ENCODE results near the gene PDF.

DNA sequence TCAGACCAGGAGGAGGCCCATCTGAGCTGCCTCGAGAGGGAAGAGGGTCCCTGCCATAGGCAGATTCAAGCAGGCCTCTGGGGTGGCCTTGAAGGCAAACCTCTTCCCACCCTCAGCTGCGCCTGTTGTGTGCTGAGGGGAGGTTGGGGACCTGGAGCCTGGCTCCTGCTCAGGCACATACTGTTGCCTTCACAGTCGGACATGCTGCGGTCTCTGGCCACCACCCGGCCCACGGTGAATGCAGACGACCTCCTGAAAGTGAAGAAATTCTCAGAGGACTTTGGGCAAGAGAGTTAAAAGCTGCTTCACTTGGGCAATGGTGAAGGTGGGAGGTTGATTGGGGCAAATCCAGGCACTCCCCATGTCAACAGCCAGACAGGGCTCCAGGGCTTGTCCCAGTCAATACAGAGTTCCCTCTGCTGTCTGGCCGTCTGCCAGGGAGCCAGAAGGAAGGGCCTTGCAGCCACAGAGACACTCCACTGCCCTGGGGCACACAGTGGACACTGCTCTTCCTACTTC is 6.3 kb downstream of the PDF start:
- TF ChIP-seq, protein P1, sequence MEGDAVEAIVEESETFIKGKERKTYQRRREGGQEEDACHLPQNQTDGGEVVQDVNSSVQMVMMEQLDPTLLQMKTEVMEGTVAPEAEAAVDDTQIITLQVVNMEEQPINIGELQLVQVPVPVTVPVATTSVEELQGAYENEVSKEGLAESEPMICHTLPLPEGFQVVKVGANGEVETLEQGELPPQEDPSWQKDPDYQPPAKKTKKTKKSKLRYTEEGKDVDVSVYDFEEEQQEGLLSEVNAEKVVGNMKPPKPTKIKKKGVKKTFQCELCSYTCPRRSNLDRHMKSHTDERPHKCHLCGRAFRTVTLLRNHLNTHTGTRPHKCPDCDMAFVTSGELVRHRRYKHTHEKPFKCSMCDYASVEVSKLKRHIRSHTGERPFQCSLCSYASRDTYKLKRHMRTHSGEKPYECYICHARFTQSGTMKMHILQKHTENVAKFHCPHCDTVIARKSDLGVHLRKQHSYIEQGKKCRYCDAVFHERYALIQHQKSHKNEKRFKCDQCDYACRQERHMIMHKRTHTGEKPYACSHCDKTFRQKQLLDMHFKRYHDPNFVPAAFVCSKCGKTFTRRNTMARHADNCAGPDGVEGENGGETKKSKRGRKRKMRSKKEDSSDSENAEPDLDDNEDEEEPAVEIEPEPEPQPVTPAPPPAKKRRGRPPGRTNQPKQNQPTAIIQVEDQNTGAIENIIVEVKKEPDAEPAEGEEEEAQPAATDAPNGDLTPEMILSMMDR (IDR thresholded peaks at IDR 0.05) = no peak
- TF ChIP-seq ZFX (IDR thresholded peaks at IDR 0.05; ENCODE audit: borderline replicate concordance) = no peak
